ENCODE data around the gene GMCL2.

GMCL2 gene

GRCh38 chr5:178143246-178143645, 43.9 kb downstream of the GMCL2 start:
- no peak for DNase-seq (ENCODE audit: low read depth in 2 of 2)

- DNase-seq (ENCODE audit: low read depth in 2 of 2): no peak
Measured at GRCh38 chr5:178142642-178143041, 44.5 kb downstream of the GMCL2 start.

- no peak for DNase-seq (ENCODE audit: low read depth in 2 of 2)
Measured at GRCh38 chr5:178141550-178141949, 45.6 kb downstream of the GMCL2 start.

- DNase-seq (ENCODE audit: low read depth in 2 of 2): no peak
Measured at GRCh38 chr5:178137991-178138390, 49.2 kb downstream of the GMCL2 start.

- DNase-seq (ENCODE audit: low read depth in 2 of 2): no peak
Measured at GRCh38 chr5:178136990-178137389, 50.2 kb downstream of the GMCL2 start.
